GM12873 (cell line): ENCODE measurements around the gene ARHGEF7.

Experiments used
- TF ChIP-seq, protein P1 (sequence below): IDR thresholded peaks from 2 replicates; pipeline ENCODE4 v1.5.1; 2012; ENCODE audit warnings: low read depth, mild to moderate bottlenecking, moderate library complexity, low read length, control low read depth; ENCODE audit not compliant: insufficient read depth; ENCODE audit errors: missing control alignments

The ARHGEF7 gene

GRCh38 chr13:111130116-111130508, 15.0 kb downstream of the ARHGEF7 start:
- TF ChIP-seq, protein P1, sequence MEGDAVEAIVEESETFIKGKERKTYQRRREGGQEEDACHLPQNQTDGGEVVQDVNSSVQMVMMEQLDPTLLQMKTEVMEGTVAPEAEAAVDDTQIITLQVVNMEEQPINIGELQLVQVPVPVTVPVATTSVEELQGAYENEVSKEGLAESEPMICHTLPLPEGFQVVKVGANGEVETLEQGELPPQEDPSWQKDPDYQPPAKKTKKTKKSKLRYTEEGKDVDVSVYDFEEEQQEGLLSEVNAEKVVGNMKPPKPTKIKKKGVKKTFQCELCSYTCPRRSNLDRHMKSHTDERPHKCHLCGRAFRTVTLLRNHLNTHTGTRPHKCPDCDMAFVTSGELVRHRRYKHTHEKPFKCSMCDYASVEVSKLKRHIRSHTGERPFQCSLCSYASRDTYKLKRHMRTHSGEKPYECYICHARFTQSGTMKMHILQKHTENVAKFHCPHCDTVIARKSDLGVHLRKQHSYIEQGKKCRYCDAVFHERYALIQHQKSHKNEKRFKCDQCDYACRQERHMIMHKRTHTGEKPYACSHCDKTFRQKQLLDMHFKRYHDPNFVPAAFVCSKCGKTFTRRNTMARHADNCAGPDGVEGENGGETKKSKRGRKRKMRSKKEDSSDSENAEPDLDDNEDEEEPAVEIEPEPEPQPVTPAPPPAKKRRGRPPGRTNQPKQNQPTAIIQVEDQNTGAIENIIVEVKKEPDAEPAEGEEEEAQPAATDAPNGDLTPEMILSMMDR = no peak

DNA sequence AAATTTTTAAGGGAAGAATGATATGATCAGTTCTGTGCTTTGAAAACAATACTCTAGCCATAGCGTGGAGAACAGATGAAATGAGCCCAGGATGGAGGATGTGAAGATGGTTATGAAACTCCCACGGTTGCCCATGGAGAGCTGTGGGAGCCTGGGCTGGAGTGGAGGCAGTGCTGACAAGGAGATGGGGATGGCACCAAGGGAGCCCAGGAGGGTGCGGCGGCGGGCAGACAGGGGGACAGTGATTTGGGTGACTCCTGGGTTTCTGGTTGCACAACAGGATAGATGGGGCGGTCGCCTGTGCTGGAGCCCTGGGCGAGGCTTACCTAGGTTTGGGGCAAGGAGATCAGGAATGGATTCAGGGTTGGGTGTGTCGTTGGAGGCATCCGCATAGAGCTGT, 15.9 kb downstream of the ARHGEF7 start:
- TF ChIP-seq, protein P1 = no peak

- TF ChIP-seq, protein P1 = no peak
Measured at GRCh38 chr13:111131611-111132010, 16.5 kb downstream of the ARHGEF7 start.

DNA sequence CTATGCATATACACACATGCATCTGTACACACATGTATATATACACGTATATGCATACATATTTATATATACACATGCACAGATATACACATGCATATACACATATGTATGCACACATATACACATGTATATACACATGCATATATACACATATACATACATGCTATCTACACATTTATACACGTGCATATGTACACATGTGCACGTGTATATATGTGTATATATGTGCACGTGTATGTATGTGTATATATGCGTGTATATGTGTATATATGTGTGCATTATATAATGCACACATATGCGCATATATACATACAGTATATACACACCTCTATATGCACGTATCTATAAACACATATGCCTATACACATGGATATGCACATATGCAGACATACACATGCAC, 17.8 kb downstream of the ARHGEF7 start:
- TF ChIP-seq, protein P1 = no peak

GRCh38 chr13:111139452-111139851, 24.3 kb downstream of the ARHGEF7 start:
- TF ChIP-seq, protein P1 = no peak

- TF ChIP-seq, protein P1 = no peak
Measured at GRCh38 chr13:111139873-111140561, 24.9 kb downstream of the ARHGEF7 start.

DNA sequence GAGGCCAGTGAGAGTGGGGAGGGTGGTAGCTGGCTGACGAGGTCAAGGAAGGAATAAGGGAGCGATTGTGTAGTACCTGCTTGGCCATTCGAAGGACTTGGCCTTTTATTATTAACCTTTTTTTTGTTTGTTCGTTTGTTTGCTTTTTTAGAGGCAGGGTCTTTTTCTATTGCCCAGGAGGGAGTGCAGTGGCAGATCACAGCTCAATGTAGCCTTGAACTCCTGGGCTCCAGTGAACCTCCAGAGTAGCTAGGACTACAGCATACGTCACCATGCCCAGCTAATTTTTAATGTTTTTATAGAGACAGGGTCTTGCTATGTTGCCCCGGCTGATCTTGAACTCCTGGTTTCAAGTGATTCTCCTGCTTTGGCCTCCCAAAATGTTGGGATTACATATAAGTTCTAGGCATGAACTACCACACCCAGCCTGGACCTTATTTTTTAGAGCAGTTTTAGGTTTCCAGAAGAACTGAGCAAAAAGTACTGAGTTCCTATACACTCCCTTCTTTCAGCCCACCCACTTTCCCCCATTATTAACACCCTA, 25.5 kb downstream of the ARHGEF7 start:
- TF ChIP-seq, protein P1 = no peak
